Stimulated activated CD4-positive, alpha-beta T cell treated with anti-CD3 and anti-CD28 coated beads, Interleukin-1b, Interleukin-23, amount 100 ng/mL, for 4 hours (primary cell): ENCODE data around the gene SNAP47.

ENCODE experiments used
- DNase-seq, 2 donors: peaks; one replicate each; pipeline ENCODE4 v3.0.0-alpha.2; 2020; ENCODE audit warnings: low read depth in 2 of 2

The SNAP47 gene

DNA sequence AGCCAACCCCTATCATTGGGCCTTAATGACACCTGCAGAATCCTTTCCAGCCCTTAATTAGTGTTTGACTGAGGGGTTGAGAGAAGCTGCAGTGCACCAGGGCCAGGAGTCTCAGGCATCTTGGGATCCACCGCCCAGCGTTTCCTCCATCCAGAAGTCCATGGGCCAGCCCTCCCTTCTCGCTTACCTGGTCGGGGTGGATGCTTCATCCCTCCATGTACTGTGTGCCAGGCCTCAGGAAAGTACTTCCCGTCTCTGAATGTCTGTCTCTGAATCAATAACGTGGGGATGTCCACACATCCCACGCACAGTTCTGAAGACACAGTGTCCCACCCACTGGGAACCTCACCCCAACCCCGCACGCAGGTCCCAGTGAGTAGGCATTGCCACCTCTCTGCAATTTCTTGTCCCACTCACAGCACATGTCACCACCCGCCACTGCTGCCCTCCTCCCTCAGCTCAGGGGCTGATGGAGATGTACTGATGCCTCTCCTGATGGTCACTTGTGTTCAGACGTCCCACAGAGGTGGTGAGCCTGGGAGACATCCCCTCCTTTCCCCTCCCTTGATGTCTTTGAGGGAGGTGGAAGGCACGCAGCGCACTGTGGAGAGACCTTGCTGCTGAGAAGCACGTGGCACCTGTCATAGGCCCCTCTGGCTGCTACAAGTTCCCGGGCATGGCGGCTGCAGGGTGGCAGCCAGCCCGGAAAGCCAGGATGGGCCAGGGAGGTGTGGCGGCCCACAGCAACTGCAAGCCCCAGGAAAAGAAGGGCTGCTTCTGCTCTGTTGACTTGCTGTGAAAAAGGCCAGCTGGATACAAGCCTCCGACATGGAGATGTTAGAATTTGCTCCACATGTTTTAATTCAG lies 50.8 kb downstream of the SNAP47 start:
- DNase-seq = no peak

DNA sequence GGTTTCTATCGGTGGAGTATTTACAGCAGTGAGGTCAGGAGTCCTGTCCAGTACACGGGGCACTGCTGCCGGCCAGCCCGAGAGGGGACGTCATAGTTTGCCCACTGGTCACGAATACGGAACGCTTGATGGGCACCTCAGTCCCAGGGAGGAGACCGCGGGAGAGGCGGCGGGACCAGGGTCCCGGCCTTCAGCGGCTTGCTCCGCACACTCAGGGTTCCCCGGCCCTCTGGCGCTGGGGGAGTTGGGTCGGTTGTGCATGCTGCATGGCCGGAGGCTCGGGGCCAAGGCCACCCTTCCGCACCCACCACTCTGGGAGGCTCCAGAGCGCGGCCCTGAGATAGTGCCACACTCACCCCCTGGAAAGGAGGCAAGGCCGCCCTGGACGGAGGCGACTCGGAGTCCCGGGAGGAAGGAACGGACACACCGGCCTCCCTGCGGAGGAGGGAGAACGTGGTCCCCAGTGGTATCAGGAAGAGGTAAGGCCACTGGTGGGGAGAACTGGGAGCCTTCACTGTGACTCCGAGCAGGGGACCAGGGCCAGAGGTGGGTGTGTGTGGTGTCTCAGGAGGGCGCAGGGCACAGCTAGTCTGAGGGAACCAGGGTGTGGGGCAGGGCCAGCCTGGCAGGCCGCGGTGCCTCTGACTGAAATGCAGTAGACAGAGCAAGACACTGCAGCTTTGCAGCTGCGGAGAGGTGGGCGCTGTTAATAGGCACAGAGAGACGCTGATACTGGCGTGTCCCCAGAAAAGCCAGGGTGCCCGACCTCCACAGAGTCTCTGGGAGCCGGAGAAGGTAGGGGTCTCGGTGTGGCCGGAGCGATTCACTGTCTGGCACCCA lies 51.7 kb downstream of the SNAP47 start:
- no peak for DNase-seq

DNA sequence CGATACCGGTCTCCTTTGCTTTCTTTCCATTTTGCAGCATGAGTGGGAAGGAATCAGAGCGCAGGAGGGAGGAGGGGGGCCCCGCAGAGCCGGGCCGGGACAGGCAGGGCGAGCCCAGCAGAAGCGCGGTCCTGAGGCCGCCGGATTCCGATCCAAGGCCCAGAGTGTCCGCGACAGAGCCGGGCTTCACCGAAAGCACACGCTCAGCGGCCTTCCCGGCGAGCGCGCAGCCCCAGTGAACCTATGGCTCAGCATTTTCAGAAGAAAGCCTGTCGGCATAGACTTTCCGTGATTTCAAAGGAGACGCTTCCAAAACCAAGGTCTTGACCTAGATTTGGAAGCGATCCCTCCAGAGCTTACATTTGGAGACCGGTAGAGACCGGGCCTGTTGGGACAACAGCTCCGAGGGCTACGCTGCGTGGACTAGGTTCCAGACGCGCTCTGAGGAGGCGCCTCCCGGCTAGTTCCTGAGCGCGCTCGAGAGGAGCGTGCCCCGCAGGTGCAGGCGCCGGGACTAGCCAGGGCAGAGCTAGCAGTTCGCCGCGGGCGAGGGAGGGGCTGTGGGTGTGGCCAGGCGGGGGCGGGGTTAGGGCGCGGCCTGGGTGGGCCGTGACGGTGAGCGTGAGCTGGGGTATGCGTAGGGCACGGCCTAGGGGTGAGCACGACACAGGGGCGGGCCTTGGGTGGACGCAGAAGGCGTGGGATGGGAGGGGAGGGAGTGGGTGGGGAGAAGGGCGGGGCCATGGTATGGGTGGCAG lies 52.5 kb downstream of the SNAP47 start:
- peak; percentile 90 to 95 for DNase-seq

DNA sequence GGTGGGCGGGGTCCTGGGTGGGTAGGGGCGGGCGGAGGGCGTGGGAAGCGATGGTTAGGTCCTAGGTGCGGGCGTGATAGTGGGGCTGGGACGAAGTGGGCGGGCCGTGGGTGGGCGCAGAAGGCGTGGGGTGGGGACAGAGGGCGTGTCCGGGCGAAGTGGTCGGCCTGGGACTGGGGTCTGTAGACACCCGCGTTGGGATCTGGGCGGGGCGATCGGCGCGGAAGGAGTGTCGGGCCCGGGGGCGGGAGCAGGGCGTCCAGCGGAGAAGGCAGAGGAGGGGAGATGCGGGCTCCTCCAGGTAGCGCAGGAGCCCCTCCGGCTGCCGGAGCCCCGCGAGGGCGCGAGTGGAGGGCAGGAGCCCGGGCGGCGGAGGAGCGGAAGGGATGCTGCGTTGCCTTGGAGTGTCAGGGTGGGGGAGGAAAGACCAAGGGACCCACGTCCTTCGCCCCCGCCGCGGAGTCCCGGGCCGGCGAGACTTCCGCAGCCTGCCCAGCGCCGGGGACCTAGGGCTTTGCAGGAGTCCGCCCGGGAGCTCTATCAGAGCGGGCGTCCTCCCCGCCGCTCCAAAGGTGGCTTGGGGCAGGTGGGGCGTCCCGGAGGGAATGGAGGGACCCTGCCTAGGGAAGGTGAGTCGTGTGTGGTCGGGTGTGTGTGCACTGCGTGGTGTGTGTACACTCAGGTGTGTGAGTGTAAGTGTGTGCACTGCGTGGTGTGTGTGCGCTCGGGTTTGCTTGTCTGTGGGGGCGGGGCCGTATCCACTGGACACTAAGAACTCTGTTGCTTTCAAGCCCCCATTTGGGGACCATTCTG lies 53.2 kb downstream of the SNAP47 start:
- DNase-seq = no peak

DNA sequence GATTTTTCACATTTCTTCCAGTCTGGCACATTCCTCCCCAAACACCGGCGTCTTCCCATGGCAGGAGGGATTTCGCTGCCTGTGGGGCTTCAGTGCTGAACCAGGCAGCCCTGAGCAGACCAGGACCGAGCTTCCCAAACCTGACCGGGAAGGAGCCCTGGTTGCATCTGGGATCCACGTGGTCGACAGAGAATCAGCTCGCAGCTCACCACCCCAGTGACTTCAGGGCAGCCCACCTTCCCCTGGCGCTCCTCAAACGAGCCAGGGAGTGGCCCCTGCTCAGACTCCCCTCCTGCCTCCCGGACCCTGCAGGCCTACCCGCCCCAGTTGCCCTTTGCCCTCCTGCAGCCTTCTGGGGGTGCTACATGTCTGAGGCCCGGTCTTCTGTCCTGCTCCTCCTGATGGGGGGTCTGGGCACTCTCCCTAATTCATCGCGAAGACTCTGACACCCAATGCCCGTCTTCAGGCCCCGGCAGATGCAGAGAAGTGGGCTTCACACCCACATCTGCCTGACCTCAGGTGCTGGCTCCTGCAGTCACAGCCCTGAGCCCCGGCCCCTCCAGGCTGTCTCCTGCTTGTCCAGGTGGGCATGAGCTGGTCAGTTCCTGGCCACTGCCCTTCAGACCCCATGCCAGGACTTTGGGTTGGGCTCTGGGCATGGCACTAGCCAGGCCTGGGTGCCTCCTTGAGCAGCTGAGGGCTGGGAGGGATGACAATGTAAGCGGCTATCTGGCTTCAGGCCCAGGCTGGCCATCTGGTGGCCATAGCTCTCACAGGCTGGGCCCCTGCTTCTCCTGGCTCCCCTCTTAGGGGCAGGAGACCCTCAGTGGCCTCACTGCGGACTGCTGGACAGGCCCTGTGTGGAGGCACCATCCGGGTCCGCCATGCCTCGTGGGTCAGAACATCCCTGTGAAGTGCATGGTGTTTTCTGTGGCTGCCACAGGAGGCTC lies 54.1 kb downstream of the SNAP47 start:
- no peak for DNase-seq

DNA sequence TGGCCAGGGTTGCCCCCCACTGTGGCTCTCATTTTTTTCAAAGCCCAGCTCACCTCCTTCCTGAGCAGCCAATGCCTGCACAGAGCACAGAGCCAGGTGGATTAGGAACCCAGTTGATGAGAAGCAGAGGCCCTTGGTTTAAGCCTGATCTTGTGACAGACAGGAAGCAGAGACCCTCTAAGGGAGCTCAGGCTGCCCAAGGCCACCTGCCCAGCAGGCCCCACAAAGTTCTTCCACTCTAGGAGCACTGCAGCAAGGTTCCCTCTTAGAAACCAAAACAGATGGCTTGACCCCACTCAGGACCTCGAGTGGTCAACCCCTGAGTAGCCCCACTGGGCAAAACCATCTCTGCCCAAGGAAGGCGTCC lies 54.8 kb downstream of the SNAP47 start:
- no peak for DNase-seq

DNA sequence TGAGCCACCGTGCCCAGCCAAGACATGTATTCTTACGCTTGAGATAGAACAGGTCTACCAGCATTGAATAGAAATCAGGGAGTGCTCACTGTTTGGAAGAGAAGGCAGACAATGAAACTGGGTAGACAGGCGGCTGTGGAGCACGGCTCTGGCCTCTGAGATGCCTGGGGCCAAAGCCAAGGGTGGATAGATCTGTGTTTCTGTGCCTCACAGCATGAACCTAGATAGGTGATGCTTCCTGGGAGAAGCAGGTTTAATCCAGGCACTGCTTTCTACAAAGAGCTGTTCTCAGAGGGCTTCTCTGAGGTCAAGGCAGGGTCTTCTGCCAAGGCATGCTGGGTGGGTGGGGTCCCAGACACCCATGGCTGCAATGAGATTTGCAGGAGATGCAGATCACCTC lies 55.6 kb downstream of the SNAP47 start:
- DNase-seq = no peak

DNA sequence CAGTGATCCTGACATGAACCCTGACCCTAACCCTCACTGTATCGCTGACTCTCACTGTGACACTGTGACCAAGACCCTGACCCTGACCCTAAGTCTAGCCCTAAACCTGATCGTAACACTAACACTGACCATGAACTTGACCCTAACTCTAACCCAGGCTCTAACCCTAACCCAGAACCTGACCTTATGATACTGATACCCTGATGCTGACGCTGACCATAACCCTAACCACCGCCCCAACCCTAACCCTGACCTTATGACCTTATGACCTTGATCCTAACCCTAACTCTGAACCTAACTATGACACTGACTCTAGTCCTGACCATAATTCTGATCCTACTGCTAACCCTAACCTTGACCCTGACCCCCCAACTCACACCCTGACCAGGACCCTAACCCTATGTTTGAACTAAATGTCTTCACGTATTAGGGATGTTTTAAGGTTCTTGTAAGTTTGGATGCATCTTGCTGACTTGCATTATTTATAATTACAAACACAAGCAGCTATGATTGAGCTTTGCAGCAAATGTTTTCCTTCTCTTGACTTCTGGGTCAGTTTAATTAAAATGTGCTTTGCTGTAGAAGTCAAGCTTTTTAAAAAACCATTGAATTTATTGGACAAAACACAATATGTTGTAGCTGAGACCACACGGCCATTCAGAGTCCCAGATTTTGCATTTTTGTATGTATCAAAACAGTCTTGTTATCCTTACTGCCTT lies 56.3 kb downstream of the SNAP47 start:
- DNase-seq = no peak

DNA sequence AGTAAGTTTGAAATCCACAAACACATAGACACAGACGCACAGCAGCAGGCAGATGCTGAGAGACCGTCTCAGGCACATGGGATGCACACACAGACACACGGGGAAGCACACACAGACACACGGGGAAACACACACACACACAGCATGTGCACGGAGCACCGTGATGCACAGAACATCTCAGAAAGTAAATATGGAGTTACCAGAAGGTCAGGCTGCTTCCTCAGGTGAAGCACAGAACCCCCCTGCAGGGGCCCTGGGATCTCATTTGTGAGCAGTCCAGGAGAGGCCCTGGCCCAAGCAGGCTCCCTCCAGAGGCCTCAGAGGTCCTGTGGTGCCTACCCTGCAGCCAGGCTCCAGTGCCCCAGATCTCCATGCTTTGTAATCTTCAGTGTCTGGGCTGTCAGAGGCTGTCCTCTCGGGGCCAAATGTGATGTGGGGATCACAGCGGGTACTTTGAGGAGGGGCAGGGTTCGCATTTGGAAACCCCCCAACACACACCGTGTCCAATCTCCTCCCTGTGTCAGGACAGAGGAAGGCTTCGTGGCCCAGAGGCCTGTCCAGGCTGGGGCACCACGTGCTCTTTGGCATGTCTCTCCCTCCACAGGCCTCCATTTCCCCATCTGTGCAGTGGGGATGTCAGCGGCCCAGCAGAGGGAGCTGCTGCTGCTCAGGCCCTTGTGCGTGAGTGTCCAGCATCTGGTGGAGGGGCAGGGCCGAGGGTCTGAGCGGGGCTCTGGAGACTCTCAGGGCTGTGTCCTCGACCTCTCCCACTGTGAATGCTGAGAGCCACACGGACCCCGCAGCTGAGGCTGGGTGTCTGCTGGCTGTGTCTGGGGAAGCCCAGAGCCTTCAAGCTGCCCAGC lies 57.2 kb downstream of the SNAP47 start:
- no peak for DNase-seq

DNA sequence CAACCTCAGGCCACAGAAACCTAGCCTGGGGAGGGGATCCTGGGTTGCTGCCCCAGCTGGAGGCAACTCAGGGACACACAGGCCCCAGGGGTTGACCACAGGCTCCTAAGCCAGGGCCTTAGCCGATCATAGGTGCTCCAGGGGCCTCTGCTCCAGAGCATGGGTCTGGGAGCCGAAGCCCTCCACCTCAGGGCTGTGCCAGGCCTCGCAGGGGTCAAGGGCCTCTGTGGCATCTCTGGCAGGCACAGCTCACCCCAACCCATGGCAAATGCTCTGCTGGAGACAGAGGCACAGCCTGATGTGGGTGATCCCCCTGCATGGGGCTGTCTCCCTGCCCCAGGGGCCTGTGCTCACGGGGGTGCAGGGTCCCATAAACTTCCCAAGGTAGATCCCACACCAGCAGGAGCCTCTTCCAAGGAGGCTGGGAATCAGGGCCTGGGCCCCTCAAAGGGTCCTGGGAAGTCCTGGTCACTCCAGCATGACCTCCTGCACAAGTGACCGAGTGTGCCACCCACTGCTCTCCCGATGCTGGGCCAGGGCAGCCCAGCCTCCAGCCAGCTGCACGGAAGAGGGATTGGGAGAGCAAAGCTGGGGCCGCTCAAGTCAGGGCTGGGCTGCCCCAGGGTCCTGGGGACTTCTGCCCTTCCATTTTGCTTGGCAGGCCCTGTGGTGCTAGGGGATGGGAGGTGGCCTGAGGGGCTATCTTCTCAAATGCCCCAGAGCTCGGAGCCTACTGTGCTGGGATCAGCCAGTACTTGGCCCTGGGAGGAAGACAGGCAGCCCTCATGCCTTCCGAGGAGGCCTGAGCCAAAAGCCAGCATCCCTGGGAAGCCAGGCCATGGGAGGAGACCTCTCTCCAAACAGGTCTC lies 58.1 kb downstream of the SNAP47 start:
- no peak for DNase-seq

DNA sequence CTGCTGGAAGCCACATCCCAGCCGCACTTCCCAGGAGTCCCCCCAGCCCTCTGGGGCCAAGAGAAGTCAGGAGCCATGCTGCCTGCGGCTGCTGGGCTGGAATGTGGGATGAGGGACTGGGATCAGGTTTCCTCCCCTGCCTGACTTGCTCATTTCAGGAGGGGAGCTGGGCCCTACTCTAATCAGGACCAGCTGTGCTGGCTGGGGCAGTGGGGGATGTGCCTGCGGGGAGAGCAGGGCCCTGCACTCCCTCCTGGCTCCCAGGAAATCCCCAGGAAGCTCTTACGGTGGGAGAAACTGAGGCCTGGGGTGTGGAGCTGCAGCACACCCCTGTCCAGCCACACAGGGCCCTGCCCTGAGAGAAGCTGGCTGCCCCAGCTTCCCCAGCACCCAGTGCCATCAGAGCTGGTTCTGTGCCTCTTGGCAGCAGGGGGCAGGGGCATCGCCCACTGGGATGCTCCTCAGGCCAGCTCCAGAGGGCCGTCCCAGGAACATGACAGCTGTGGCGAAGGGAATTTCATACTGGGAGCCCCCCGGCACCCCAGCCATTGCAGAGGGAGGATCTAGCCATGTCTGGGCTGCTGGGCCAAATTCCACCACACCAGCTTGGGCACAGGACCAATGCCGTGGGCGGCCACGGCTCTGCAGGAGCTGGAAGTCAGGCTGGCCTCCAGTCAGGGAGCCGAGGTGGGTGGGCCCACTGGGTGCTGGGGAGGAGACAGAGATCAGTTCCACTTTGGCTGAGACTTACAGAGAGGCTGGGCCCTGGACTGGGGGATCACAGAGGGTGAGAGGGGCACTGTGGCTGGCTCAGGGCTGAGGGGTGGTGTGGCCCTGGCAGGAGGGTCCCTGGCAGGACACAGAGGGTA lies 58.9 kb downstream of the SNAP47 start:
- DNase-seq = no peak

DNA sequence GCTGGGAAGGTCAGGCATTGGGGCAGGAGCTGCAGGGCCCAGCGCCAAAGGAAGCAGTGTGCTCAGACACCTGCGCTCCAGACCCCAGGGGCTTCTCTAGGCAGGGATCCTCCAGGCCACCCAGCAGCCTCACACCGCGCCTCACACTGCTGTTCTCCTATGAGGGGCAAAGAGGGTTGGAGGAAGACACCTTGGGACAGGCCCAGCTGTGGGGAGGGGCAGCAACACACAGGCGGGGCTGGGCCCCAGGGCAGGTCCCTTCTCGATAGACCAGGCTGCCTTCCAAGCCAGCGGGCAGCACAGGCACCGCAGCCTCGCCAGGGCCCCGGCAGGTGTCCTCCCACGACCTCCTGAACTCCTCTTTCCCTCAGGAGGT lies 59.6 kb downstream of the SNAP47 start:
- DNase-seq = no peak

DNA sequence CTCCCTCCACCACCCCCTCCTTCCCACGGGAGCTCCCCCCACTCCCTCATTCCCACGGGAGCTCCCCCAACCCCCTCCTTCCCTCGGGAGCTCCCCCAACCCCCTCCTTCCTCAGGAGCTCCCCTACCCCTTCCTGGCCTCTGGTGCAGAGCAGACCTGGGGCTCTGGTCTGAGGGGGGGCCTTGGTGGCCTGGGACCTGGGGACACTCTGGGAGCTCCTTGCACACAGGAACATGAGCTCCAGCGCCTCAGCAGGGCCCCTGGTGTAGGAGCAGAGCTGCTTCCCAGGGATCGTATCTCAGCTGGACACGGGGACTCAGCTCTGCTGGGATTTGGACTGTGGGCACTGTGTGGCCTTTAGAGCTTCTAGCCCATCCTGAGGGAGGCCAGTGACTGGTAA lies 60.5 kb downstream of the SNAP47 start:
- no peak for DNase-seq

DNA sequence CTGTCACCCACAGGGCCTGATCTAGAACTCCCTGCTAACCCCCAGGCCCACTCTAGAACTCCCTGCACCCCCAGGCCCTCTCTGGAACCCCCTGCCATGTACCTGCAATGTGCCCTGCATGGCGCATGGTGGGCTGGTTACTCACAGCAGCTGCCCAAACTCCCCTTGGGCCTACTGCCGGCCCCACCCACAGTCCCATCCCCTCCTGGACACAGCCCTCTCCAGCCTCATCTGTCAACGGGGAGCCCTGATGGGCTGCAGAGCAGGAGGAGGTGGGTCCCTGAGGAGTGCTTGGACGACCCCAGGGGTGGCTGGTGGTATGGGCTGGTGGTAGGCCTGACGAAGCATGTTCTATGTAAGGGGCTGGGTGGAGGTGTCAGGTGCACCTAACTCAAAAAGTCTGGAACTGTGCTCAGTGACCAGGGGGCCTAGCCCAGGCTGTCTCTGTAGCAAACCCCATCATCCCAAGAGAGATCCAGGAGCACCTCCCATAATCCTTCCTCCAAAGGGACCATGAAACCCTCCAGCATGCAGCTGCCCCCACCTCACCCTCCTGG lies 61.2 kb downstream of the SNAP47 start:
- DNase-seq = no peak

DNA sequence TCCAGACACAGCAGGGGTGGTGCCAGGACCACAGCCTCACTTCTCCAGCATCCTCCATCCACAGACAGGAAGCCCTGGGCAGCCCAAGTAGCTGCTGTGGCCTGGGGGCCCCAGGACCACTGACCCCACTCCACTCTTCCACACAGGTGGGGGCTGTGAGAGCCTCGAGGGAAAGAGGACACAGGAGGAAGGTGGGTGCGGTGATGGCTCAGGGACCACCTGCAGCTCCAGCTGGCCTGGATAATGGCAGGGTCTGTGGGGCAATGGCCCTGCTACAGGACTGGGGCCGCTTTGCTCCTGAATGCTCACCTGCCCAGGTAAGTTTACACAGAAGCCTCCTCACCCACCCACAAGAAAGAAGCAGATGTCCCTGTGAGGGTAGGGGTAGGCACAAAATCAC lies 61.9 kb downstream of the SNAP47 start:
- DNase-seq = no peak

DNA sequence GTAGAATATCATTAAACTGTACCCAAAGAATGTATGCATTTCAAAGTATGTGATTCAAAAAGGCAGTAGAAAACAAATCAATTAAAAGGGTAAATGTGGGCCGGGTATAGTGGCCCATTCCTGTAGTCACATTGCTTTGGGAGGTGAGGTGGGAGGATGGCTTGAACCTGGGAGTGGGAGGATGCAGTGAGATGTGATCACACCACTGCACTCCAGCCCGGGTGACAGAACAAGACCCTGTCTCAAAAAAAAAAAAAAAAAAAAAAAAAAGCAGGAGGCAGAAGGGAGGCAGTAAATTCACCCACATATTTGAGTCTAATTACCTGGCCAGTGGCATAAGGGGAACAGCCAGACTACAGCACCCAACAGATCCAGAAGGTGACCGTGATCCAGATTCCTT lies 62.4 kb downstream of the SNAP47 start:
- DNase-seq = no peak
